HG03565 (cell line): ENCODE measurements around the gene KRT7.
"Not testable (repeated sequence)": the region's sequence is repeated elsewhere in the genome, so short reads cannot be mapped to it uniquely, and the experiment has no call there.

Experiments
- ATAC-seq: cut with Tn5 transposase; IDR thresholded peaks from one replicate; pipeline ENCODE4 v1.9.1; 2021; ENCODE audit warnings: mild to moderate bottlenecking, moderate library complexity; ENCODE audit not compliant: unreplicated experiment

KRT7 gene

GRCh38 chr12:52274521-52275120, 41.6 kb downstream of the KRT7 start, which contains the start of gene KRT86:
Gene KRT86 (plus strand): TSS chr12:52274645. CDS start chr12:52301917, 27,272 bp downstream.
- no peak for ATAC-seq

GRCh38 chr12:52275686-52276085, 42.6 kb downstream of the KRT7 start:
- ATAC-seq: no peak

GRCh38 chr12:52277486-52278245, 44.6 kb downstream of the KRT7 start:
- ATAC-seq: no peak

GRCh38 chr12:52278575-52279421, 45.8 kb downstream of the KRT7 start:
- no peak for ATAC-seq

- ATAC-seq: no peak
These were observed 46.6 kb downstream of the KRT7 start for GRCh38 chr12:52279422-52280318.

- ATAC-seq: no peak
These were observed 47.3 kb downstream of the KRT7 start for GRCh38 chr12:52280319-52280795.

GRCh38 chr12:52280796-52281560, 47.9 kb downstream of the KRT7 start:
- ATAC-seq: no peak

GRCh38 chr12:52284562-52285171, 51.6 kb downstream of the KRT7 start:
- no peak for ATAC-seq

- no peak for ATAC-seq
These were observed 52.2 kb downstream of the KRT7 start for GRCh38 chr12:52285172-52285745.

GRCh38 chr12:52285851-52286530, 52.9 kb downstream of the KRT7 start:
- ATAC-seq: no peak

GRCh38 chr12:52286857-52287785, 54.1 kb downstream of the KRT7 start:
- not testable (repeated sequence) for ATAC-seq

- ATAC-seq: not testable (repeated sequence)
These were observed 55.1 kb downstream of the KRT7 start for GRCh38 chr12:52287816-52288805.

GRCh38 chr12:52290483-52291134, 57.6 kb downstream of the KRT7 start:
- not testable (repeated sequence) for ATAC-seq

GRCh38 chr12:52291267-52291935, 58.4 kb downstream of the KRT7 start, which contains the start of gene KRT81:
Gene KRT81 (minus strand): TSS chr12:52291534. CDS start chr12:52291465, 69 bp downstream.
- ATAC-seq: no peak

- no peak for ATAC-seq
These were observed 60.9 kb downstream of the KRT7 start for GRCh38 chr12:52293926-52294325.
